Stomach (tissue), 4 donors: ENCODE data around the gene AUTS2.

Source experiments
- POLR2A ChIP-seq, 4 donors: fragments of 450-650 bp; IDR thresholded peaks; one replicate each; pipeline ENCODE4 v1.6.1; 2016; ENCODE audit warnings: antibody characterized with exemption in 4 of 4, control low read depth in 2 of 4, mild to moderate bottlenecking in 1 of 4, moderate library complexity in 1 of 4
- TF ChIP-seq, protein P1 (sequence below), 7 experiments: fragments of 450-650 bp in 4 of 7; fragments of 200-600 bp in 3 of 7; sonication (generic) in 3 of 7; IDR thresholded peaks; one replicate each; pipeline ENCODE4 v1.5.1; 2016 to 2019; ENCODE audit warnings: antibody characterized with exemption in 7 of 7, control low read depth in 2 of 7, mild to moderate bottlenecking in 1 of 7

DNA sequence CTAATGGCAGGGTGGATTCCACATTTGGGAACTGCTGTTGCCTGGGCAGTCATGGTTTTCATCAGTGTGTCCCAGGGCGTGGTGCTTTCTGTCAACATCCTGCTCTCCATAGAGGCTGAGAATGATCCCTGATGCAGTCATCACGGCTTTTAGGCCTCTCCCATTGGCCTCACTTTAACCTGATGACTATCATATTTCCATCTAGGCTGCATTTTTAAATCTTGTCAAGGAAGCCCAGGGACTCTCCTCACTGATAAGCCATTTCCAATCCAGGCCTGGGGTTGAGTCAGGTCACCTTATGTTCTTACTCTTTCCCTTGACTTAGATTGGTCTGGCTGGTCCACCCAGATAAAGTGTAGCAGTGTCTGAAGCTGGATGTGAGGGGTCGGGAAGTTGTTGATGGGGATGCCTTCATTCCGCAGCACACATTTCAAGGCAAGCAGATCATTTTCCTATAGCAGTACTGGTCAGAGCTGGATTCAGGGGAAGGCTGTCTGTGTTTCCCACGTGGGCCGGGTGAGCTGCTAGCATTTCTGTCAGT, 177.0 kb downstream of the AUTS2 start:
- TF ChIP-seq, protein P1, sequence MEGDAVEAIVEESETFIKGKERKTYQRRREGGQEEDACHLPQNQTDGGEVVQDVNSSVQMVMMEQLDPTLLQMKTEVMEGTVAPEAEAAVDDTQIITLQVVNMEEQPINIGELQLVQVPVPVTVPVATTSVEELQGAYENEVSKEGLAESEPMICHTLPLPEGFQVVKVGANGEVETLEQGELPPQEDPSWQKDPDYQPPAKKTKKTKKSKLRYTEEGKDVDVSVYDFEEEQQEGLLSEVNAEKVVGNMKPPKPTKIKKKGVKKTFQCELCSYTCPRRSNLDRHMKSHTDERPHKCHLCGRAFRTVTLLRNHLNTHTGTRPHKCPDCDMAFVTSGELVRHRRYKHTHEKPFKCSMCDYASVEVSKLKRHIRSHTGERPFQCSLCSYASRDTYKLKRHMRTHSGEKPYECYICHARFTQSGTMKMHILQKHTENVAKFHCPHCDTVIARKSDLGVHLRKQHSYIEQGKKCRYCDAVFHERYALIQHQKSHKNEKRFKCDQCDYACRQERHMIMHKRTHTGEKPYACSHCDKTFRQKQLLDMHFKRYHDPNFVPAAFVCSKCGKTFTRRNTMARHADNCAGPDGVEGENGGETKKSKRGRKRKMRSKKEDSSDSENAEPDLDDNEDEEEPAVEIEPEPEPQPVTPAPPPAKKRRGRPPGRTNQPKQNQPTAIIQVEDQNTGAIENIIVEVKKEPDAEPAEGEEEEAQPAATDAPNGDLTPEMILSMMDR (IDR thresholded peaks at IDR 0.05): no peak
- no peak for TF ChIP-seq POLR2A (IDR thresholded peaks at IDR 0.05)
